Ovary (tissue), 10 donors: ENCODE data around the gene EDC3. TPM values are rescaled to one million over a fixed set of nuclear protein-coding genes. Genes with fewer than 3 reads are reported as not detected.
"Not testable (repeated sequence)": the region's sequence is repeated elsewhere in the genome, so short reads cannot be mapped to it uniquely, and the experiment has no call there.

Experiments used
- DNase-seq, 5 donors: peaks; one replicate each; pipeline ENCODE4 v3.0.0-alpha.2; 2019 to 2020
- H3K27ac ChIP-seq, 2 donors: fragments of 200-600 bp; one replicate each; pipeline versions ENCODE4 v1.5.1 to v1.8.0; 2019 to 2022
- H3K27me3 ChIP-seq: fragments of 200-600 bp; one replicate; pipeline ENCODE4 v1.8.0; 2022
- H3K36me3 ChIP-seq: fragments of 200-600 bp; sonication (generic); one replicate; pipeline ENCODE4 v1.5.1; 2019
- H3K4me1 ChIP-seq: one replicate; pipeline ENCODE4 v1.8.1; 2013; ENCODE audit warnings: mild to moderate bottlenecking, moderate library complexity; ENCODE audit not compliant: insufficient read depth
- H3K4me3 ChIP-seq: fragments of 200-600 bp; sonication (generic); one replicate; pipeline ENCODE4 v1.5.1; 2017
- H3K9me3 ChIP-seq, 2 donors: fragments of 200-600 bp in 1 of 2; sonication (generic) in 1 of 2; one replicate each; pipeline versions ENCODE4 v1.5.1 to v1.8.1; 2013 to 2019; ENCODE audit warnings: mild to moderate bottlenecking in 1 of 2, moderate library complexity in 1 of 2
- CTCF ChIP-seq, 3 donors: fragments of 450-650 bp in 2 of 3; fragments of 200-600 bp in 1 of 3; IDR thresholded peaks; one replicate each; pipeline versions ENCODE4 v1.5.1 to v1.8.0; 2016 to 2022; ENCODE audit warnings: antibody characterized with exemption in 3 of 3, mild to moderate bottlenecking in 1 of 3
- EP300 ChIP-seq: sonication (generic); formaldehyde crosslinking; IDR thresholded peaks from one replicate; pipeline ENCODE4 v1.6.1; 2017; ENCODE audit warnings: antibody characterized with exemption
- POLR2A ChIP-seq: fragments of 450-650 bp; IDR thresholded peaks from one replicate; pipeline ENCODE4 v1.6.1; 2017; ENCODE audit warnings: antibody characterized with exemption, mild to moderate bottlenecking, moderate library complexity
- WGBS, 3 donors: extraction: QIAGEN DNeasy Blood & Tissue Kit in 1 of 3; methylation state at CpG; one replicate each; pipeline versions ENCODE4 v1.1.5 to v1.1.7; 2013 to 2017; 5-methylcytosine and 5-hydroxymethylcytosine counted together
- intact Hi-C, 4 donors: fragments of 100-400 bp; cut with DNase I; formaldehyde crosslinking; loops; one replicate each; pipeline versions ENCODE4 v1.11.0 to v1.15.1; 2022 to 2023
- long read RNA-seq, 3 donors: library from polyadenylated mRNA in 2 of 3; unstranded in 2 of 3; transcript quantifications; one replicate each; pipeline ENCODE4 v2.0.0 and lab custom pipeline, GENCODE V29; 2021 to 2026
- polyA plus RNA-seq, 2 donors: library from polyadenylated mRNA; stranded (reverse); fragments of 200-250 nt in 1 of 2; fragments of 350-450 nt in 1 of 2; fragmentation: Illumina TruSeq in 1 of 2; extraction: RNeasy Lipid Tissue Mini Kit (QIAGEN cat#74804) in 1 of 2; gene quantifications; one replicate each; pipeline ENCODE4 v1.2.3, GENCODE V29; 2013 to 2014
- total RNA-seq, 7 donors: library from RNA; depleted of rRNA in 2 of 7; stranded (reverse); fragments of >200 nt in 2 of 7; fragmentation: NEBNext Ultra II Directional in 3 of 7; extraction: Animal tissue kit (Norgen Biotek cat#: 25700) in 3 of 7; gene quantifications; one replicate each; pipeline versions ENCODE4 v1.1.0 to v1.2.4, GENCODE V29; 2016 to 2023
- donor health status: DM: no; HTN: no; CAD: no; lungs with moderate emphysema.
- donor health status: DM: no; HTN: no; CAD: no.
- donor health status: Bipolar disorder and iron deficiency.
- donor health status: DM: yes; HTN: yes; CAD: no.
- donor health status: DM: no; HTN: no; CAD: no.
- donor health status: DM: yes; HTN: yes; CAD: no.

The EDC3 gene
- total RNA-seq, result 10 to 100 TPM; 10.6 to 44.5 (median 36.3) TPM
- 10 to 100 TPM; 15.5 to 34.2 TPM for polyA plus RNA-seq
- long read RNA-seq, donor 1, transcript EDC3-201 (7 exons, 3,763 nt), result major isoform, 22 of 82 reads
- long read RNA-seq, donor 1, transcript EDC3-214 (8 exons, 1,825 nt), result minor isoform, 6 of 82 reads
- long read RNA-seq, donor 1, partial matches to known transcripts, result 9 of 82 reads
- long read RNA-seq, donor 1, other reads (novel, unspliced or antisense), result 45 of 82 reads
- long read RNA-seq, donor 2, transcript EDC3-214 (8 exons, 1,825 nt), result minor isoform, 6 of 40 reads
- long read RNA-seq, donor 2, transcript EDC3-201 (7 exons, 3,763 nt), result major isoform, 22 of 40 reads
- long read RNA-seq, donor 2, partial matches to known transcripts, result 12 of 40 reads
- long read RNA-seq, donor 2, other reads (novel, unspliced or antisense), result 0 of 40 reads
- long read RNA-seq, donor 3, transcript EDC3-201 (7 exons, 3,763 nt), result major isoform, 20 of 68 reads
- long read RNA-seq, donor 3, partial matches to known transcripts, result 17 of 68 reads
- long read RNA-seq, donor 3, other reads (novel, unspliced or antisense), result 28 of 68 reads

GRCh38 chr15:74695597-74696397 is at the start of gene EDC3:
Gene EDC3, minus strand, starts transcription at chr15:74696024. Its CDS starts 20,900 bp downstream, at chr15:74675124.
- H3K27ac ChIP-seq, result peak within 1 kb of the TSS; percentile 77 to 81
- H3K9me3 ChIP-seq, result no peaks in the 10 kb centered on the region
- peak; percentile 83 to 91 (median 84) for DNase-seq
- WGBS, 3 donors, result 0 to 1% (median 0%) methylated on average over 45 to 46 of the region's 46 CpGs
- peak within 1 kb of the TSS; percentile 73 for H3K4me3 ChIP-seq
- peaks cover 14% of the 10 kb centered on the region for H3K4me1 ChIP-seq
- intact Hi-C loops, result no loop called here
- TF ChIP-seq POLR2A (peak; percentile 49), EP300 (no peak), CTCF (IDR thresholded peaks at IDR 0.05) (no peak)
- no peaks in the 10 kb centered on the region for H3K27me3 ChIP-seq
- H3K36me3 ChIP-seq, result no peaks in the 10 kb centered on the region

- TF ChIP-seq POLR2A, result no peak
- TF ChIP-seq CTCF (IDR thresholded peaks at IDR 0.05), result no peak
- TF ChIP-seq EP300, result no peak
- Histone ChIP-seq H3K27ac (no peak overlapping the region), H3K27me3 (no peaks in the 10 kb centered on the region), H3K4me3 (no peak overlapping the region), H3K36me3 (no peaks in the 10 kb centered on the region), H3K9me3 (peaks cover 0 to 7% of the 10 kb centered on the region in 2 donors), H3K4me1 (no peaks in the 10 kb centered on the region)
- 66 to 84% (median 75%) methylated on average over 5 of the region's 5 CpGs for WGBS, 3 donors
- DNase-seq, result no peak
- intact Hi-C loops, result no loop called here
Observed at GRCh38 chr15:74742422-74742821, 46.6 kb upstream of the EDC3 start.

GRCh38 chr15:74738239-74738638 is 42.4 kb upstream of the EDC3 start:
- 41 to 52% (median 48%) methylated on average over 5 of the region's 5 CpGs for WGBS, 3 donors
- H3K27me3 ChIP-seq, intact Hi-C loops: not testable (repeated sequence)

GRCh38 chr15:74735305-74735704 is 39.5 kb upstream of the EDC3 start:
- intact Hi-C loops, result no loop called here
- Histone ChIP-seq H3K4me1 (no peaks in the 10 kb centered on the region), H3K9me3 (no peaks in the 10 kb centered on the region), H3K36me3 (no peaks in the 10 kb centered on the region), H3K27me3 (no peaks in the 10 kb centered on the region), H3K4me3 (no peak overlapping the region), H3K27ac (no peak overlapping the region)
- 85 to 88% (median 86%) methylated on average over 3 of the region's 3 CpGs for WGBS, 3 donors
- DNase-seq, result no peak
- no peak for TF ChIP-seq CTCF (IDR thresholded peaks at IDR 0.05)
- no peak for TF ChIP-seq POLR2A
- TF ChIP-seq EP300, result no peak

More at GRCh38 chr15:74738239-74738638, 42.4 kb upstream of the EDC3 start:
- H3K27ac ChIP-seq, H3K4me1 ChIP-seq, H3K36me3 ChIP-seq, DNase-seq, H3K9me3 ChIP-seq, H3K4me3 ChIP-seq: not testable (repeated sequence)
